ENCODE results near the gene MAGEB6. TPM values are rescaled to one million over a fixed set of nuclear protein-coding genes. Genes with fewer than 3 reads are reported as not detected.

The MAGEB6 gene
- not detected in 2 replicates for total RNA-seq

GRCh38 chrX:26192204-26192603 is at the start of gene MAGEB6:
TSS of gene MAGEB6 (plus strand) at chrX:26192440. CDS start at chrX:26193847, 1,407 bp downstream.

GRCh38 chrX:26160301-26160700 is 31.9 kb upstream of the MAGEB6 start, which contains the start of gene MAGEB6B:
TSS of gene MAGEB6B (plus strand) at chrX:26160601. CDS start at chrX:26160601, 0 bp downstream.

GRCh38 chrX:26215869-26216268 is 23.6 kb downstream of the MAGEB6 start, which contains the start of gene MAGEB5:
TSS of gene MAGEB5 (plus strand) at chrX:26216169. CDS start at chrX:26217302, 1,133 bp downstream.

Other genes starting within 250 kb of the MAGEB6 start
- not detected in 2 replicates for gene MAGEB18, start 54.1 kb upstream of the MAGEB6 start, total RNA-seq
- gene MAGEB6B, start 31.8 kb upstream of the MAGEB6 start, total RNA-seq: not detected in 2 replicates
- gene MAGEB5, start 23.7 kb downstream of the MAGEB6 start, total RNA-seq: not detected in 2 replicates